ENCODE results near the gene PTPRA. TPM values are rescaled to one million over a fixed set of nuclear protein-coding genes. Genes with fewer than 3 reads are reported as not detected.
A peak's percentile ranks its signal among the peaks of the same experiment; 100 is the strongest.

Gene PTPRA
- polyA plus RNA-seq, 2 donors = 11.5 to 21.7 TPM

DNA sequence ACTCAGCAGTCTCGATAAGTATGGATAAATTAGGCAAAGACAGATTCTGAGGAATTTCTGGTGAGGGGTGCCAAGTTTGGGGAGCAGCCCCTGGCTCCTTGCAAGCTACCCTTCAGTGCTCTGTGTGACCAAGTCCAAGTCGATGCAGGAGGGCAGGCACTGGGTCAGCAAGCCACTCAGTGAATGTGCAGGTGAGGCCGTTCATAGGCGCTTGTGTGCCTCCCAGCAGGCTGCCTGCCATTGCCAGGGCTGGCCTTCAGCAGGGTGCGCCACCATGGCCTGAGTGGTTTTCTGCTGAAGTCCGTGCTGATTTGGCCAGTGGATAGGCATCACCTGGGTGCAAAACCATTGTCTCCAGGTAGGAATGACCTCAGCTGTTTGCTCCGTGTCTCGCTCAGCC is 166.8 kb downstream of the PTPRA start:
- 89 to 93% methylated on average over 8 of the region's 8 CpGs for WGBS, 2 donors
- Histone ChIP-seq H3K27me3 (ENCODE audit: control insufficient read depth in 1 of 2, insufficient read depth in 2 of 2, low read length in 2 of 2) (no peaks in the 10 kb centered on the region), H3K4me3 (ENCODE audit: low read depth in 1 of 2, low read length in 2 of 2) (no peak overlapping the region), H3K4me1 (ENCODE audit: control insufficient read depth in 2 of 2, insufficient read depth in 2 of 2, low read length in 1 of 2) (peaks cover 0 to 2% of the 10 kb centered on the region in 2 donors), H3K9me3 (ENCODE audit: control insufficient read depth in 2 of 2, insufficient read depth in 1 of 2, low read depth in 1 of 2, low read length in 1 of 2) (no peaks in the 10 kb centered on the region), H3K27ac (ENCODE audit: low read depth in 2 of 2, low read length in 1 of 2) (no peak overlapping the region), H3K36me3 (ENCODE audit: control insufficient read depth in 2 of 2, insufficient read depth in 2 of 2, low read length in 1 of 2) (peaks cover 24 to 31% of the 10 kb centered on the region in 2 donors)

DNA sequence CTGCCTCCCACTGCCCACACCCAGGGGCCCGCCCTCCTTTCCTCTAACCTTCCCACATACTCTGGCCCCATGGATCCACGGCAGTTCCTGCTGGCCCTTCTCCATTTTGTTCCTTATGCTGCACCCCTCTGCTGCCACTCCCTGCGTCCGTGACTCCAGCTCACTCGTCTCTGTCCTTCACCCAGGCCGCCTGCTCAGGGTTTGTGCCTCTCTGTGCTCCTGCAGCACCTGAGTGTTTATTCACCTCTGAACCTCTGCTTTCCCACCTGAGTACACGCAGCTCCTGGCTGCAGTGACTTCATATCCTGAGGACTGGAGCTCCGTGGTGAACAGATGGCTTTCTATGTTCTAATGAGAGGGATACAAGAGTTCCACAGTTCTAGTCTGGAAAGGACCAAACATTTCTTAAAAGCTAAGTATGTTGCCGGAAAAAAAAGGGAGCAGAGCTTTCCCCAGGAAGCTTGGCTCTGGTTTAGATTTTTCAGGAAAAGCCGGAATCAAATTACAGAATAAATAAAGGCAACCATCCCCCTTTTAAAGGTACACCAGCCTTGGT is 168.7 kb downstream of the PTPRA start:
- no peaks in the 10 kb centered on the region for H3K27me3 ChIP-seq (ENCODE audit: control insufficient read depth in 1 of 2, insufficient read depth in 2 of 2, low read length in 2 of 2)
- peak overlapping the region; percentile 22 to 45 for H3K27ac ChIP-seq (ENCODE audit: low read depth in 2 of 2, low read length in 1 of 2)
- no peak overlapping the region for H3K4me3 ChIP-seq (ENCODE audit: low read depth in 1 of 2, low read length in 2 of 2)
- no peaks in the 10 kb centered on the region for H3K9me3 ChIP-seq (ENCODE audit: control insufficient read depth in 2 of 2, insufficient read depth in 1 of 2, low read depth in 1 of 2, low read length in 1 of 2)
- peaks cover 0 to 4% of the 10 kb centered on the region in 2 donors for H3K4me1 ChIP-seq (ENCODE audit: control insufficient read depth in 2 of 2, insufficient read depth in 2 of 2, low read length in 1 of 2)
- H3K36me3 ChIP-seq (ENCODE audit: control insufficient read depth in 2 of 2, insufficient read depth in 2 of 2, low read length in 1 of 2) = peaks cover 13 to 14% of the 10 kb centered on the region in 2 donors
- 45 to 47% methylated on average over 10 of the region's 10 CpGs for WGBS, 2 donors

DNA sequence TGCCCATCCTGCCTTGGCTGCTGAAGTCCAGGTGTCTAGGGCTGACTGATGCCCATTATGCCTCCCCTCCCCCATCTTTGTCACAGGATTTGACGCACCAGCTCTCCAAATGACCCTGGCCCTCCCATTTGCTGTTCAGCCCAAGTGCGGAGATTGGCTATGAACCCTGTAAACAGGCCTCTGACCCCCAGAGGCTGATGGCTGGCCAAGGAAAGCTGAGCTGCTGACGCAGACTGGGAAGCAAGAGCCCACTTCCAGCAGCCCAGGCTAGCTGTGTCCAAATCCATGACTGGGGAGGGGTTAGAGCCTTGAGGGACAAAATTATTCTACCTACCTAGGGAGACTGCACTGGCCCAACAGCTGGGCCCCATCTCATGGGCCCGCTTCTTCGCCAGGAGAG is 169.3 kb downstream of the PTPRA start:
- Histone ChIP-seq H3K36me3 (ENCODE audit: control insufficient read depth in 2 of 2, insufficient read depth in 2 of 2, low read length in 1 of 2) (peaks cover 6 to 8% of the 10 kb centered on the region in 2 donors), H3K9me3 (ENCODE audit: control insufficient read depth in 2 of 2, insufficient read depth in 1 of 2, low read depth in 1 of 2, low read length in 1 of 2) (no peaks in the 10 kb centered on the region), H3K4me1 (ENCODE audit: control insufficient read depth in 2 of 2, insufficient read depth in 2 of 2, low read length in 1 of 2) (peaks cover 0 to 4% of the 10 kb centered on the region in 2 donors), H3K27ac (ENCODE audit: low read depth in 2 of 2, low read length in 1 of 2) (peak overlapping the region in 1 of 2 donors; percentile 27), H3K4me3 (ENCODE audit: low read depth in 1 of 2, low read length in 2 of 2) (no peak overlapping the region), H3K27me3 (ENCODE audit: control insufficient read depth in 1 of 2, insufficient read depth in 2 of 2, low read length in 2 of 2) (no peaks in the 10 kb centered on the region)
- WGBS, 2 donors = 87% methylated on average over 5 of the region's 5 CpGs

DNA sequence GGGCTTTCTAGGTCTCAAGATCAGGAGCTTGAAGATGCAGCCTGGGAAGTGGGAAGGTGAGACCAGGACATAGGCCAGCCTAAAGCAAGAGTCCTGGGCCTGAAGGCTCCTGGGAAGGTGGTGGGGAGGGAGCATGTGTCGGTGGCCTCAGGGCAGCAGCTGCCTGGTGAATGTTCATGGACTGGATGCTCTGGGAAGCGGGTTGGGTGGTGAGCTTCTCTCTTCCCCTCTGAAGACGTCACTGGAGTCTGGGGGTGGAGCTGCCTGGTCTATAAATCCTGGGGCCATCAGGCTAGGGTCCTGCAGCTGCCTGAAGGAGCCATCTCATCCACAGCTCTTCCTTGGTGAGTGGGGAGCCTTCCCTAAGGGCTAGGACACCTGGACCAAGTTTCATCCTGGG is 170.0 kb downstream of the PTPRA start, which contains the start of gene GNRH2:
Gene GNRH2 (plus strand): TSS at position 301 of the 400 bp plus-strand sequence. CDS start 793 bp downstream, outside the sequence.
- Histone ChIP-seq H3K27ac (ENCODE audit: low read depth in 2 of 2, low read length in 1 of 2) (peak within 1 kb of the TSS in 1 of 2 donors; percentile 27), H3K27me3 (ENCODE audit: control insufficient read depth in 1 of 2, insufficient read depth in 2 of 2, low read length in 2 of 2) (no peaks in the 10 kb centered on the region), H3K4me1 (ENCODE audit: control insufficient read depth in 2 of 2, insufficient read depth in 2 of 2, low read length in 1 of 2) (peaks cover 0 to 4% of the 10 kb centered on the region in 2 donors), H3K9me3 (ENCODE audit: control insufficient read depth in 2 of 2, insufficient read depth in 1 of 2, low read depth in 1 of 2, low read length in 1 of 2) (no peaks in the 10 kb centered on the region), H3K4me3 (ENCODE audit: low read depth in 1 of 2, low read length in 2 of 2) (no peak within 1 kb of the TSS), H3K36me3 (ENCODE audit: control insufficient read depth in 2 of 2, insufficient read depth in 2 of 2, low read length in 1 of 2) (peaks cover 5 to 9% of the 10 kb centered on the region in 2 donors)
- WGBS, 2 donors = 79 to 95% methylated on average over 2 to 3 of the region's 3 CpGs

DNA sequence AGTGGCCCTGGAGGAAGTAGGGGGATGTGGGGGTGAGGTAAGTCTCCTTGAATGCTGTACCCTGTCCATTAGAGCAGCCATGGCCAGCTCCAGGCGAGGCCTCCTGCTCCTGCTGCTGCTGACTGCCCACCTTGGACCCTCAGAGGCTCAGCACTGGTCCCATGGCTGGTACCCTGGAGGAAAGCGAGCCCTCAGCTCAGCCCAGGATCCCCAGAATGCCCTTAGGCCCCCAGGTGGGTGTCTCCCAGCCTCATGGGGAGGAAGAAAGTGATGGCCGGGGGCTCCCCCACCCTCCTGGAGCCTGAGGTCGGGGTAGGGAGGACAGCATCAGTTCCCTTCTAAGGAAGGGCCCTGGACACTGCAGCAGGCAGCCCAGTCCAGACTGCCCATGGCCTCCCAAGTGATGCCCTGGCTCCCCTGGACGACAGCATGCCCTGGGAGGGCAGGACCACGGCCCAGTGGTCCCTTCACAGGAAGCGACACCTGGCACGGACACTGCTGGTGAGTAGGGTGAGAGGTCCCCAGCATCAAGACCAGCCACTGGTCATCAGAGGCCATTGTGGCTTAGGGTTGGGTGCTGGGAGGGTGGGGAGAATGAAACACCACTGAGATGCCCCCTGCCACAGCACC is 171.2 kb downstream of the PTPRA start:
- no peak overlapping the region for H3K27ac ChIP-seq (ENCODE audit: low read depth in 2 of 2, low read length in 1 of 2)
- H3K27me3 ChIP-seq (ENCODE audit: control insufficient read depth in 1 of 2, insufficient read depth in 2 of 2, low read length in 2 of 2) = no peaks in the 10 kb centered on the region
- 94 to 96% methylated on average over 8 of the region's 8 CpGs for WGBS, 2 donors
- H3K36me3 ChIP-seq (ENCODE audit: control insufficient read depth in 2 of 2, insufficient read depth in 2 of 2, low read length in 1 of 2) = peaks cover 5 to 10% of the 10 kb centered on the region in 2 donors
- no peaks in the 10 kb centered on the region for H3K9me3 ChIP-seq (ENCODE audit: control insufficient read depth in 2 of 2, insufficient read depth in 1 of 2, low read depth in 1 of 2, low read length in 1 of 2)
- no peak overlapping the region for H3K4me3 ChIP-seq (ENCODE audit: low read depth in 1 of 2, low read length in 2 of 2)
- peaks cover 0 to 4% of the 10 kb centered on the region in 2 donors for H3K4me1 ChIP-seq (ENCODE audit: control insufficient read depth in 2 of 2, insufficient read depth in 2 of 2, low read length in 1 of 2)

DNA sequence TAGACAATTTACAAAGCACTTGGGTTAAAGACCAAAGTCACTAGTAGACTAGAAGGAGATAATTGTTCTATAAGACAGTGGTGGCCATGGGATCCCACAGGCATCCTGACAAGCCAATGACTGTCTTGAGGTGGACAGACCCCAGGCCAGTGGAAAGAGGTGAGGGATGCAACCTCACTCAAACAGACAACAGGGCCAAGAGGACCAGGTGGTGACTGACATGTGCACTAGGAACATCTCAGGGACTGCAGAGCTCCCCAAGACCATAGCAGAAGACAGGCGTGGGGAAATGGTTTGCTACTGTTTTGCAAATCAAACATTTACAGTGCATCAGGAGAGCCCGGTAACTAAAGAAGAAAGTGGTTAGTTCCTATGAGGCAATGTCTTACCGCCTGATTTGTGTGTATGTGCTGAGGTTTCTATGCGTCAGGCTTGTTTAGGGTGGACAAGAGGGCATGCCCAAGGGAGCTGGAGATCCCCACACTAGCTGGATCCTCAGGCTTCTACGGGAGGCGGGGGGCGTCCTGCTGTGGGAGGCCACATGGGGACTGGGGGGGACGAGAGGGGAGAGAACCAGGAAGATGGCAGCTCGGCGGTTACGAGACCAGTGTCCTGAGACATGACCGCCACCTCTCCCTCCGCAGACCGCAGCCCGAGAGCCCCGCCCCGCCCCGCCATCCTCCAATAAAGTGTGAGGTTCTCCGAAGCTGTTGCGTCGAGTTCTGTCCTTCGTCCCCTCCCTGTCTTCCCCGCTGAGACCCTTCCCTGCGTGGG is 171.9 kb downstream of the PTPRA start:
- WGBS, 2 donors = 2% methylated on average over 23 to 24 of the region's 24 CpGs
- peaks cover 0 to 4% of the 10 kb centered on the region in 2 donors for H3K4me1 ChIP-seq (ENCODE audit: control insufficient read depth in 2 of 2, insufficient read depth in 2 of 2, low read length in 1 of 2)
- H3K36me3 ChIP-seq (ENCODE audit: control insufficient read depth in 2 of 2, insufficient read depth in 2 of 2, low read length in 1 of 2) = peaks cover under 1 to 13% of the 10 kb centered on the region in 2 donors
- H3K27me3 ChIP-seq (ENCODE audit: control insufficient read depth in 1 of 2, insufficient read depth in 2 of 2, low read length in 2 of 2) = no peaks in the 10 kb centered on the region
- H3K4me3 ChIP-seq (ENCODE audit: low read depth in 1 of 2, low read length in 2 of 2) = peak overlapping the region; percentile 84 to 93
- no peaks in the 10 kb centered on the region for H3K9me3 ChIP-seq (ENCODE audit: control insufficient read depth in 2 of 2, insufficient read depth in 1 of 2, low read depth in 1 of 2, low read length in 1 of 2)
- H3K27ac ChIP-seq (ENCODE audit: low read depth in 2 of 2, low read length in 1 of 2) = peak overlapping the region; percentile 86 to 91

DNA sequence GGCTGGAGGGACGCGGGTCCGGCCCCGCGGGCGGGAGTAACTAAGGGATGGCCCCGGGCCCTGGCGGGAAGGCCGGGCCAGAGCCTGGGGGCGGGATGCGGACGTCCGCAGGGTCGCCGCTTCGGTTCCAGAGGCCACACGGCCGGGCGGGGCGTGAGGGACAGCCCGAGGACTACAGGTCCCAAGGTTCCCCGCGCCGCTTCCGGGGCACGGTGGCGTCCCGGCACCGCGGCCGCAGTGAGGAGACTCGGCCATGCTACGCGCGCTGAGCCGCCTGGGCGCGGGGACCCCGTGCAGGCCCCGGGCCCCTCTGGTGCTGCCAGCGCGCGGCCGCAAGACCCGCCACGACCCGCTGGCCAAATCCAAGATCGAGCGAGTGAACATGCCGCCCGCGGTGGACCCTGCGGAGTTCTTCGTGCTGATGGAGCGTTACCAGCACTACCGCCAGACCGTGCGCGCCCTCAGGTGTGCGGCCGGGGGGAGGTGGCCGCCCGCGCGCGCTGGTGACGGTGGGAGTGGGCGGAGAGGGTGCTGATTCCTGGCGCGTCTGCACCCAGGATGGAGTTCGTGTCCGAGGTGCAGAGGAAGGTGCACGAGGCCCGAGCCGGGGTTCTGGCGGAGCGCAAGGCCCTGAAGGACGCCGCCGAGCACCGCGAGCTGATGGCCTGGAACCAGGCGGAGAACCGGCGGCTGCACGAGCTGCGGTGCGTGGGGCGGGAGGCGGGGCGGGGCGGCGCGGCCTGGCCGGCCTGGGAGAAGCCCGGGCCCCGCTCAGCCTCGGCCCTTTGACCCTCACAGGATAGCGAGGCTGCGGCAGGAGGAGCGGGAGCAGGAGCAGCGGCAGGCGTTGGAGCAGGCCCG is 172.8 kb downstream of the PTPRA start, which contains the start of gene MRPS26:
Gene MRPS26 (plus strand): TSS at position 237 of the 861 bp plus-strand sequence. CDS start 17 bp downstream, at position 254.
- WGBS, 2 donors = 0% methylated on average over 85 to 104 of the region's 104 CpGs
- peaks cover 0 to 4% of the 10 kb centered on the region in 2 donors for H3K4me1 ChIP-seq (ENCODE audit: control insufficient read depth in 2 of 2, insufficient read depth in 2 of 2, low read length in 1 of 2)
- peaks cover 0 to 13% of the 10 kb centered on the region in 2 donors for H3K36me3 ChIP-seq (ENCODE audit: control insufficient read depth in 2 of 2, insufficient read depth in 2 of 2, low read length in 1 of 2)
- H3K27me3 ChIP-seq (ENCODE audit: control insufficient read depth in 1 of 2, insufficient read depth in 2 of 2, low read length in 2 of 2) = no peaks in the 10 kb centered on the region
- peak within 1 kb of the TSS; percentile 86 to 91 for H3K27ac ChIP-seq (ENCODE audit: low read depth in 2 of 2, low read length in 1 of 2)
- H3K9me3 ChIP-seq (ENCODE audit: control insufficient read depth in 2 of 2, insufficient read depth in 1 of 2, low read depth in 1 of 2, low read length in 1 of 2) = no peaks in the 10 kb centered on the region
- peak within 1 kb of the TSS; percentile 84 to 93 for H3K4me3 ChIP-seq (ENCODE audit: low read depth in 1 of 2, low read length in 2 of 2)

DNA sequence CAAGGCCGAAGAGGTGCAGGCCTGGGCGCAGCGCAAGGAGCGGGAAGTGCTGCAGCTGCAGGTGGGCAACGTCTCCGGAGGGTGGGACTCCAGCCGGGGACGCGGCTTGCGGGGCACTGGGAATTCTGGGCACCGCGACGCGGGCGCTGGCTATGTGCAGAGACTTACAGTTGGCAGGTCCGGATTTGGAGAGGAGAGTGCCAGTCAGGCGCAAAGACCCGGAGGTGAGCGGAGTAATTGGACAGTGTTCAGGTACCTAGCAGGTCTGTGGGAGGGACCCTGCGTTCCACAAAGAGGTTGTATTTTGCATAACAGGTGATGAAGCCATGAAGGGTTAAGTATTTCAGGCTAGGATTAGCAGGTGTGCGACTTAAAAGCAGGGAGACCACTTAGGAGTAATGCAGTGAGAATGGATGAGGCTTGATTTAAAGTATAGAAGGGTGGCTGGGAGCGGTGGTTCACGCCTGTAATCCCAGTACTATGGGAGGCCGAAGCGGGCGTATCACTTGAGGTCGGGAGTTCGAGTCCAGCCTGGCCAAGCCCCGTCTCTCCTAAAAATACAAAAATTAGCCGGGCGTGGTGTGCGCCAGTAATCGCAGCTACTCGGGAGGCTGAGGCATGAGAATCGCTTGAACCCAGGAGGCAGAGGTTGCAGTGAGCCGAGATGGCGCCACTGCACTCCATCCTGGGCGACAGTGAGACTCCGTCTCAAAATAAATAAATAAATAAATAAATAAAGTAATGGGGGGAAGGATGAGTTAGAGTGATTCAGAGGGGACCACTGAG is 173.6 kb downstream of the PTPRA start:
- Histone ChIP-seq H3K36me3 (ENCODE audit: control insufficient read depth in 2 of 2, insufficient read depth in 2 of 2, low read length in 1 of 2) (peaks cover 0 to 13% of the 10 kb centered on the region in 2 donors), H3K27me3 (ENCODE audit: control insufficient read depth in 1 of 2, insufficient read depth in 2 of 2, low read length in 2 of 2) (no peaks in the 10 kb centered on the region), H3K4me3 (ENCODE audit: low read depth in 1 of 2, low read length in 2 of 2) (peak overlapping the region; percentile 84 to 93), H3K27ac (ENCODE audit: low read depth in 2 of 2, low read length in 1 of 2) (peak overlapping the region; percentile 86 to 91), H3K4me1 (ENCODE audit: control insufficient read depth in 2 of 2, insufficient read depth in 2 of 2, low read length in 1 of 2) (peaks cover 0 to 4% of the 10 kb centered on the region in 2 donors), H3K9me3 (ENCODE audit: control insufficient read depth in 2 of 2, insufficient read depth in 1 of 2, low read depth in 1 of 2, low read length in 1 of 2) (no peaks in the 10 kb centered on the region)
- WGBS, 2 donors = 30 to 34% methylated on average over 39 of the region's 39 CpGs

Data from esophagus (tissue), 2 donors.